ENCODE results near the gene ZNRF4. TPM values are rescaled to one million over a fixed set of nuclear protein-coding genes. Genes with fewer than 3 reads are reported as not detected.
"Not testable (repeated sequence)": the region's sequence is repeated elsewhere in the genome, so short reads cannot be mapped to it uniquely, and the experiment has no call there.

The ZNRF4 gene, protein sequence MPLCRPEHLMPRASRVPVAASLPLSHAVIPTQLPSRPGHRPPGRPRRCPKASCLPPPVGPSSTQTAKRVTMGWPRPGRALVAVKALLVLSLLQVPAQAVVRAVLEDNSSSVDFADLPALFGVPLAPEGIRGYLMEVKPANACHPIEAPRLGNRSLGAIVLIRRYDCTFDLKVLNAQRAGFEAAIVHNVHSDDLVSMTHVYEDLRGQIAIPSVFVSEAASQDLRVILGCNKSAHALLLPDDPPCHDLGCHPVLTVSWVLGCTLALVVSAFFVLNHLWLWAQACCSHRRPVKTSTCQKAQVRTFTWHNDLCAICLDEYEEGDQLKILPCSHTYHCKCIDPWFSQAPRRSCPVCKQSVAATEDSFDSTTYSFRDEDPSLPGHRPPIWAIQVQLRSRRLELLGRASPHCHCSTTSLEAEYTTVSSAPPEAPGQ
- total RNA-seq: not detected in 2 replicates
- polyA plus RNA-seq: not detected in 2 replicates
- polyA plus RNA-seq (2011; cell fraction: cytosol; rRNA removed): not detected in 2 replicates
- polyA plus RNA-seq (2011; cell fraction: nucleus; rRNA removed): not detected in 2 replicates
- not detected in 2 replicates for polyA plus RNA-seq (2012)
- polyA minus RNA-seq: not detected in 2 replicates
- not detected for polyA minus RNA-seq (2011; cell fraction: cytosol; rRNA and poly(A)+ RNA removed)
- polyA minus RNA-seq (2011; cell fraction: nucleus; rRNA and poly(A)+ RNA removed): not detected in 2 replicates
- Bru-seq, nascent RNA: not detected
- BruChase-seq, experiment 1, labeled RNA remaining after a 6-hour chase: not detected
- not detected for BruChase-seq, experiment 2, labeled RNA remaining after a 2-hour chase
- long read RNA-seq: 0 reads

DNA sequence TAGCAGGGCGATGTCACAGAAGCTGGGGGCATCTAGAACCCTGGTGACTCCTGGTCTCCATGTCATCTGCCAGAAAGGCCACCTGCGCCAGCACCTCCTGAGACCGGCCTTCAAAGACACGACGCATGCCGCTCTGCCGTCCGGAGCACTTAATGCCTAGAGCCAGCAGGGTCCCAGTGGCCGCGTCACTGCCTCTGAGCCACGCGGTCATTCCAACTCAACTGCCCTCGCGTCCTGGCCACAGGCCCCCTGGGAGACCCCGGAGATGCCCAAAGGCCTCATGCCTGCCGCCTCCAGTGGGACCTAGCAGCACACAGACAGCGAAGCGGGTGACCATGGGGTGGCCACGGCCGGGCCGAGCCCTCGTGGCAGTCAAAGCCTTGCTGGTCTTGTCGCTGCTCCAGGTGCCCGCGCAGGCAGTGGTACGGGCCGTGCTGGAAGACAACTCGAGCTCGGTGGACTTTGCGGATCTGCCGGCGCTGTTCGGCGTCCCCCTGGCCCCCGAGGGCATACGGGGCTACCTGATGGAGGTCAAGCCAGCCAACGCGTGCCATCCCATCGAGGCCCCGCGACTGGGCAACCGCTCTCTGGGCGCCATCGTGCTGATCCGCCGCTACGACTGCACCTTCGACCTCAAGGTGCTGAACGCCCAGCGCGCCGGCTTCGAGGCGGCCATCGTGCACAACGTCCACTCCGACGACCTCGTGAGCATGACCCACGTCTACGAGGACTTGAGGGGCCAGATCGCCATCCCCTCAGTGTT lies at the start of gene ZNRF4:
Gene ZNRF4 (plus strand): TSS at position 51 of the 763 bp plus-strand sequence. CDS start 75 bp downstream, at position 126.
- TF ChIP-seq, protein P1, sequence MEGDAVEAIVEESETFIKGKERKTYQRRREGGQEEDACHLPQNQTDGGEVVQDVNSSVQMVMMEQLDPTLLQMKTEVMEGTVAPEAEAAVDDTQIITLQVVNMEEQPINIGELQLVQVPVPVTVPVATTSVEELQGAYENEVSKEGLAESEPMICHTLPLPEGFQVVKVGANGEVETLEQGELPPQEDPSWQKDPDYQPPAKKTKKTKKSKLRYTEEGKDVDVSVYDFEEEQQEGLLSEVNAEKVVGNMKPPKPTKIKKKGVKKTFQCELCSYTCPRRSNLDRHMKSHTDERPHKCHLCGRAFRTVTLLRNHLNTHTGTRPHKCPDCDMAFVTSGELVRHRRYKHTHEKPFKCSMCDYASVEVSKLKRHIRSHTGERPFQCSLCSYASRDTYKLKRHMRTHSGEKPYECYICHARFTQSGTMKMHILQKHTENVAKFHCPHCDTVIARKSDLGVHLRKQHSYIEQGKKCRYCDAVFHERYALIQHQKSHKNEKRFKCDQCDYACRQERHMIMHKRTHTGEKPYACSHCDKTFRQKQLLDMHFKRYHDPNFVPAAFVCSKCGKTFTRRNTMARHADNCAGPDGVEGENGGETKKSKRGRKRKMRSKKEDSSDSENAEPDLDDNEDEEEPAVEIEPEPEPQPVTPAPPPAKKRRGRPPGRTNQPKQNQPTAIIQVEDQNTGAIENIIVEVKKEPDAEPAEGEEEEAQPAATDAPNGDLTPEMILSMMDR (IDR thresholded peaks at IDR 0.05; ENCODE audit: extremely low read depth in 1 of 2, insufficient read depth in 1 of 2, low read depth in 1 of 2, low read length in 2 of 2): no peak
- TF ChIP-seq, protein P2, sequence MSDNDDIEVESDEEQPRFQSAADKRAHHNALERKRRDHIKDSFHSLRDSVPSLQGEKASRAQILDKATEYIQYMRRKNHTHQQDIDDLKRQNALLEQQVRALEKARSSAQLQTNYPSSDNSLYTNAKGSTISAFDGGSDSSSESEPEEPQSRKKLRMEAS (IDR thresholded peaks at IDR 0.05; ENCODE audit: insufficient read depth, insufficient read length): no peak
- TF ChIP-seq POLR2AphosphoS5 (IDR thresholded peaks at IDR 0.05; ENCODE audit: insufficient read depth, low read depth, low read length): no peak
- intact Hi-C loops (cut with micrococcal nuclease) (no loop called here), dilution Hi-C loops (cut with MboI; ENCODE audit: extremely low pct_ligation_motif_present, low sequenced_read_pairs) (no loop called here)
- Histone ChIP-seq H3K4me2 (ENCODE audit: insufficient read depth, low read length) (no peak within 1 kb of the TSS), H3K4me1 (ENCODE audit: control insufficient read depth, extremely low read depth, insufficient read depth, low read length) (no peaks in the 10 kb centered on the region), H3K9ac (replicated peaks; ENCODE audit: extremely low read depth, insufficient read depth, low read length) (no peak within 1 kb of the TSS), H3K79me2 (ENCODE audit: control insufficient read depth, insufficient read depth, low read length) (no peaks in the 10 kb centered on the region), H3K9me1 (replicated peaks; ENCODE audit: control insufficient read depth, extremely low read depth, insufficient read depth, low read length) (no peaks in the 10 kb centered on the region), H3K36me3 (ENCODE audit: control insufficient read depth in 2 of 2, extremely low read depth in 1 of 2, insufficient read depth in 2 of 2, low read length in 2 of 2) (no peaks in the 10 kb centered on the region), H3K4me3 (replicated peaks in 1 of 3; ENCODE audit: insufficient read depth in 1 of 3, low read depth in 1 of 3, low read length in 3 of 3) (no peak within 1 kb of the TSS), H3K27ac (ENCODE audit: insufficient read depth, low read depth, low read length) (no peak within 1 kb of the TSS), H2AFZ (ENCODE audit: low read depth, low read length) (no peak within 1 kb of the TSS), H4K20me1 (replicated peaks; ENCODE audit: control insufficient read depth, extremely low read depth, insufficient read depth, low read length) (no peaks in the 10 kb centered on the region), H3K9me3 (replicated peaks; ENCODE audit: control insufficient read depth, insufficient read depth, low read length) (no peaks in the 10 kb centered on the region), H3K27me3 (ENCODE audit: control insufficient read depth in 2 of 2, insufficient read depth in 2 of 2, low read length in 2 of 2) (no peaks in the 10 kb centered on the region)
- FAIRE-seq: no peak
- DNase-seq (ENCODE audit: low read depth, low spot score): no peak
- POLR2A ChIA-PET: no interaction called here
- BruUV-seq (replicated peaks): no TSS peak
- CTCF ChIA-PET: no interaction called here

DNA sequence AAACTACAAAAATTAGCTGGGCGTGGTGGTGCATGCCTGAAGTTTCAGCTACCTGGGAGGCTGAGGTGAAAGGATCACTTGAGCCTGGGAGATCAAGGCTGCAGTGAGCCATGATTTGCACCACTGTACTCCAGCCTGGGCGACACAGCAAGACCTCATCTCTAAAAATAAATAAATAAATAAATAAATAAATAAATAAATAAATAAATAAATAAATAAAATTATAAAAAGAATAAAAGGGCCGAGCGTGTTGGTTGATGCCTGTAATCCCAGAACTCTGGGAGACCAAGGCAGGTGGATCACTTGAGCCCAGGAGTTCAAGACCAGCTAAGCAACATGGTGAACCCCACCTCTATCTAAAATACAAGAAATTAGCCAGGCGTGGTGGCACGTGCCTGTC lies 49.0 kb upstream of the ZNRF4 start:
- intact Hi-C loops (cut with micrococcal nuclease); BruUV-seq (replicated peaks); H3K4me2 ChIP-seq (ENCODE audit: insufficient read depth, low read length); H3K4me1 ChIP-seq (ENCODE audit: control insufficient read depth, extremely low read depth, insufficient read depth, low read length); POLR2A ChIA-PET; H3K9me1 ChIP-seq (replicated peaks; ENCODE audit: control insufficient read depth, extremely low read depth, insufficient read depth, low read length); H3K36me3 ChIP-seq (ENCODE audit: control insufficient read depth in 2 of 2, extremely low read depth in 1 of 2, insufficient read depth in 2 of 2, low read length in 2 of 2); H3K9ac ChIP-seq (replicated peaks; ENCODE audit: extremely low read depth, insufficient read depth, low read length); H3K4me3 ChIP-seq (replicated peaks in 1 of 3; ENCODE audit: insufficient read depth in 1 of 3, low read depth in 1 of 3, low read length in 3 of 3); dilution Hi-C loops (cut with MboI; ENCODE audit: extremely low pct_ligation_motif_present, low sequenced_read_pairs); H3K27me3 ChIP-seq (ENCODE audit: control insufficient read depth in 2 of 2, insufficient read depth in 2 of 2, low read length in 2 of 2); H3K9me3 ChIP-seq (replicated peaks; ENCODE audit: control insufficient read depth, insufficient read depth, low read length); FAIRE-seq; DNase-seq (ENCODE audit: low read depth, low spot score); H3K27ac ChIP-seq (ENCODE audit: insufficient read depth, low read depth, low read length); H3K79me2 ChIP-seq (ENCODE audit: control insufficient read depth, insufficient read depth, low read length); H2AFZ ChIP-seq (ENCODE audit: low read depth, low read length); CTCF ChIA-PET; H4K20me1 ChIP-seq (replicated peaks; ENCODE audit: control insufficient read depth, extremely low read depth, insufficient read depth, low read length): not testable (repeated sequence)
